ENCODE data around the gene DNAJB2. TPM values are rescaled to one million over a fixed set of nuclear protein-coding genes. Genes with fewer than 3 reads are reported as not detected.

The DNAJB2 gene
- total RNA-seq, 3 donors from 2014 or later (not counting 1 experiment from before 2014, with no cell fraction given): 70.3 to 108 (median 98.3) TPM

Other genes with a start within 250 kb of the DNAJB2 start
- gene CFAP65, start 237.8 kb upstream of the DNAJB2 start, total RNA-seq: not detected
- gene IHH, start 218.4 kb upstream of the DNAJB2 start, total RNA-seq: not detected
- gene NHEJ1, start 118.6 kb upstream of the DNAJB2 start, total RNA-seq: 10 to 100 TPM in 2 of 3 donors, 1 to 10 TPM in 1; 9.9 to 12.7 (median 11.0) TPM
- gene SLC23A3, start 109.3 kb upstream of the DNAJB2 start, total RNA-seq: 1 to 10 TPM in 1 of 3 donors, under 1 TPM in 2; 0.48 to 1.1 (median 0.89) TPM
- 10 to 100 TPM; 64.4 to 72.4 (median 64.8) TPM for gene CNPPD1, start 102.4 kb upstream of the DNAJB2 start, total RNA-seq
- 10 to 100 TPM; 77.0 to 81.9 (median 79.0) TPM for gene RETREG2, start 101.1 kb upstream of the DNAJB2 start, total RNA-seq
- 10 to 100 TPM; 67.6 to 84.0 (median 83.4) TPM for gene ZFAND2B, start 72.6 kb upstream of the DNAJB2 start, total RNA-seq
- gene ABCB6, start 60.4 kb upstream of the DNAJB2 start, total RNA-seq: 1 to 10 TPM in 2 of 3 donors, under 1 TPM in 1; 0.93 to 3.4 (median 1.9) TPM
- gene ATG9A, start 49.7 kb upstream of the DNAJB2 start, total RNA-seq: 100 to 1,000 TPM in 2 of 3 donors, 10 to 100 TPM in 1; 98.1 to 110 (median 108) TPM
- gene ANKZF1, start 49.6 kb upstream of the DNAJB2 start, total RNA-seq: 100 to 1,000 TPM; 100 to 148 (median 117) TPM
- gene GLB1L, start 33.9 kb upstream of the DNAJB2 start, total RNA-seq: 1 to 10 TPM; 4.3 to 7.7 (median 4.5) TPM
- 10 to 100 TPM; 28.7 to 32.5 (median 32.4) TPM for gene STK16, start 33.9 kb upstream of the DNAJB2 start, total RNA-seq
- not detected for gene TUBA4B, start 26.1 kb upstream of the DNAJB2 start, total RNA-seq
- gene TUBA4A, start 25.4 kb upstream of the DNAJB2 start, total RNA-seq: 100 to 1,000 TPM; 145 to 188 (median 146) TPM
- under 1 TPM in 2 of 3 donors, not detected in 1; 0.23 to 0.35 TPM for gene PTPRN, start 30.0 kb downstream of the DNAJB2 start, total RNA-seq
- gene RESP18, start 53.4 kb downstream of the DNAJB2 start, total RNA-seq: not detected
- 100 to 1,000 TPM in 2 of 3 donors, 10 to 100 TPM in 1; 97.8 to 112 (median 103) TPM for gene DNPEP, start 108.5 kb downstream of the DNAJB2 start, total RNA-seq
- gene DES, start 139.0 kb downstream of the DNAJB2 start, total RNA-seq: not detected
- 1 to 10 TPM in 2 of 3 donors, under 1 TPM in 1; 0.35 to 1.5 (median 1.2) TPM for gene SPEG, start 155.5 kb downstream of the DNAJB2 start, total RNA-seq
- 10 to 100 TPM; 27.6 to 36.3 (median 33.8) TPM for gene GMPPA, start 219.5 kb downstream of the DNAJB2 start, total RNA-seq
- gene ASIC4, start 235.1 kb downstream of the DNAJB2 start, total RNA-seq: under 1 TPM in 2 of 3 donors, not detected in 1; 0.12 to 0.20 TPM